ENCODE data around the gene C1orf21. TPM values are rescaled to one million over a fixed set of nuclear protein-coding genes. Genes with fewer than 3 reads are reported as not detected.

C1orf21 gene
- total RNA-seq, 1 donor from 2014 or later: 43.3 TPM

DNA sequence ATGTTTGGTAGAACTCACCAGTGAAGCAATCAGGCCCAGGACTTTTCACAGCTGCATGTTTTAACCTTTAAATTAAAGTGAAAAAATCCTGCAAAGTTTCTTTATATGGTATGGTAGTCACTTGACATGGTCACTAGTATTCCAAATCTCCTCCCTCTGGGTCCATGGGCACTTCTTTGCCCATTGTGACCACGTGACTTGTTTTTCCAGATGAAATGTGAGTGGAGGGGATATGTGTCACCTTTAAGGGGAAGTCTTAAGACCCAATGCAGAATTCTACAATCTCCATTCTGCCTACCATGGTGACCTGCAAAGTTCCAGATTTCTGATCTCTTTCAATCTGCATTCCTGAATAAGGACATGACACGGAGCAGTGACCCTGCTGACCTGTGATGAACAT lies 152.8 kb downstream of the C1orf21 start:
- DNase-seq: no peak
- H3K27me3 Mint-ChIP-seq (ENCODE audit: unreplicated experiment): no peaks in the 10 kb centered on the region
- H3K36me3 Mint-ChIP-seq (ENCODE audit: unreplicated experiment): peaks cover 8% of the 10 kb centered on the region
- H3K4me1 Mint-ChIP-seq (ENCODE audit: low read depth, unreplicated experiment): peaks cover 6% of the 10 kb centered on the region
- no peak for TF ChIP-seq CTCF (IDR thresholded peaks at IDR 0.05; ENCODE audit: partially characterized antibody, unreplicated experiment)
- no peak overlapping the region for H3K27ac Mint-ChIP-seq (ENCODE audit: unreplicated experiment)
- H3K9me3 Mint-ChIP-seq (ENCODE audit: unreplicated experiment): no peaks in the 10 kb centered on the region
- no peak overlapping the region for H3K4me3 Mint-ChIP-seq (ENCODE audit: unreplicated experiment)

GRCh38 chr1:184541537-184542152 lies 154.8 kb downstream of the C1orf21 start:
- Mint-ChIP-seq H3K36me3 (ENCODE audit: unreplicated experiment) (peaks cover 8% of the 10 kb centered on the region), H3K4me3 (ENCODE audit: unreplicated experiment) (no peak overlapping the region), H3K27ac (ENCODE audit: unreplicated experiment) (no peak overlapping the region), H3K4me1 (ENCODE audit: low read depth, unreplicated experiment) (no peaks in the 10 kb centered on the region), H3K27me3 (ENCODE audit: unreplicated experiment) (no peaks in the 10 kb centered on the region), H3K9me3 (ENCODE audit: unreplicated experiment) (no peaks in the 10 kb centered on the region)
- DNase-seq: no peak
- no peak for TF ChIP-seq CTCF (IDR thresholded peaks at IDR 0.05; ENCODE audit: partially characterized antibody, unreplicated experiment)

- DNase-seq: no peak
- Mint-ChIP-seq H3K4me1 (ENCODE audit: low read depth, unreplicated experiment) (no peaks in the 10 kb centered on the region), H3K27me3 (ENCODE audit: unreplicated experiment) (no peaks in the 10 kb centered on the region), H3K9me3 (ENCODE audit: unreplicated experiment) (no peaks in the 10 kb centered on the region), H3K27ac (ENCODE audit: unreplicated experiment) (no peak overlapping the region), H3K4me3 (ENCODE audit: unreplicated experiment) (no peak overlapping the region), H3K36me3 (ENCODE audit: unreplicated experiment) (peaks cover 8% of the 10 kb centered on the region)
- no peak for TF ChIP-seq CTCF (IDR thresholded peaks at IDR 0.05; ENCODE audit: partially characterized antibody, unreplicated experiment)
These were observed 155.5 kb downstream of the C1orf21 start for GRCh38 chr1:184542291-184542690.

- no peak overlapping the region for H3K4me3 Mint-ChIP-seq (ENCODE audit: unreplicated experiment)
- no peaks in the 10 kb centered on the region for H3K36me3 Mint-ChIP-seq (ENCODE audit: unreplicated experiment)
- no peak overlapping the region for H3K27ac Mint-ChIP-seq (ENCODE audit: unreplicated experiment)
- H3K9me3 Mint-ChIP-seq (ENCODE audit: unreplicated experiment): no peaks in the 10 kb centered on the region
- TF ChIP-seq CTCF (IDR thresholded peaks at IDR 0.05; ENCODE audit: partially characterized antibody, unreplicated experiment): no peak
- DNase-seq: no peak
- no peaks in the 10 kb centered on the region for H3K27me3 Mint-ChIP-seq (ENCODE audit: unreplicated experiment)
- H3K4me1 Mint-ChIP-seq (ENCODE audit: low read depth, unreplicated experiment): no peaks in the 10 kb centered on the region
These were observed 158.8 kb downstream of the C1orf21 start for GRCh38 chr1:184545601-184546000.

DNA sequence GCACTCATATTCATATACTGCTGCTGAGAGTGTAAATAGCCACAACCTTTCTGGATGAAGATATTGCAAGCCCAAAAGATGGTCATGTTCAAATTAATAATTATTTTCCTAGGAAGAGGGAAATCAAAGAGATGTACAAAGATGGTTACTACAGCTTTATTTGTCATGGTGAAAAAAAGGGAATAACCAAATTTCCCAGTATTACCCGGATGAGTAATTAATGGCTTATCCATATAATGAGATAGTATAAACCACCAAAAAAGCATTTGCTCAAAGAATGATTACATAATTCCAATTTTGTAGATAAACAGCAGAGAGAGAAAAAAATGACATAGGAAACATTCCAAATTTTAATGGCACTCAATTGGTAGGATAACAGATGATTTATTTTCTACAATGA lies 165.6 kb downstream of the C1orf21 start:
- no peak overlapping the region for H3K4me3 Mint-ChIP-seq (ENCODE audit: unreplicated experiment)
- TF ChIP-seq CTCF (IDR thresholded peaks at IDR 0.05; ENCODE audit: partially characterized antibody, unreplicated experiment): no peak
- no peaks in the 10 kb centered on the region for H3K36me3 Mint-ChIP-seq (ENCODE audit: unreplicated experiment)
- DNase-seq: no peak
- no peak overlapping the region for H3K27ac Mint-ChIP-seq (ENCODE audit: unreplicated experiment)
- peaks cover 21% of the 10 kb centered on the region for H3K4me1 Mint-ChIP-seq (ENCODE audit: low read depth, unreplicated experiment)
- H3K27me3 Mint-ChIP-seq (ENCODE audit: unreplicated experiment): peaks cover 3% of the 10 kb centered on the region
- H3K9me3 Mint-ChIP-seq (ENCODE audit: unreplicated experiment): peaks cover 3% of the 10 kb centered on the region

Measured in glutamatergic neuron (in vitro differentiated cells).